Hematopoietic multipotent progenitor cell treated with erythropoietin and hydrocortisone succinate and interleukin-3 and kit ligand, for 15 days (in vitro differentiated cells): ENCODE results near the gene ZFP36L2.

Experiments used
- DNase-seq: peaks from one replicate; pipeline ENCODE4 v3.0.0-alpha.2; 2015; ENCODE audit warnings: low spot score

The ZFP36L2 gene

GRCh38 chr2:43207553-43208300 is 18.7 kb downstream of the ZFP36L2 start:
- no peak for DNase-seq

- no peak for DNase-seq
Measured at GRCh38 chr2:43206602-43207001, 19.8 kb downstream of the ZFP36L2 start.

- DNase-seq, result no peak
Measured at GRCh38 chr2:43203373-43203772, 23.0 kb downstream of the ZFP36L2 start.

GRCh38 chr2:43202289-43202688 is 24.1 kb downstream of the ZFP36L2 start:
- no peak for DNase-seq

- no peak for DNase-seq
Measured at GRCh38 chr2:43201497-43201896, 24.9 kb downstream of the ZFP36L2 start.

GRCh38 chr2:43201016-43201415 is 25.4 kb downstream of the ZFP36L2 start:
- DNase-seq, result no peak

- DNase-seq, result no peak
Measured at GRCh38 chr2:43199492-43200488, 26.6 kb downstream of the ZFP36L2 start.

GRCh38 chr2:43198263-43198662 is 28.1 kb downstream of the ZFP36L2 start:
- DNase-seq, result no peak

- no peak for DNase-seq
Measured at GRCh38 chr2:43197588-43197896, 28.9 kb downstream of the ZFP36L2 start.

- no peak for DNase-seq
Measured at GRCh38 chr2:43196768-43197587, 29.4 kb downstream of the ZFP36L2 start.

- DNase-seq, result no peak
Measured at GRCh38 chr2:43194121-43194869, 32.1 kb downstream of the ZFP36L2 start.

- peak; percentile 32 for DNase-seq
Measured at GRCh38 chr2:43193652-43194120, 32.7 kb downstream of the ZFP36L2 start.

- peak; percentile 34 for DNase-seq
Measured at GRCh38 chr2:43192744-43193651, 33.4 kb downstream of the ZFP36L2 start.

- peak; percentile 47 for DNase-seq
Measured at GRCh38 chr2:43191947-43192516, 34.4 kb downstream of the ZFP36L2 start.

- DNase-seq, result peak; percentile 92
Measured at GRCh38 chr2:43190311-43191052, 35.9 kb downstream of the ZFP36L2 start.

GRCh38 chr2:43189861-43190260 is 36.5 kb downstream of the ZFP36L2 start:
- peak; percentile 43 for DNase-seq

- DNase-seq, result no peak
Measured at GRCh38 chr2:43188561-43189386, 37.6 kb downstream of the ZFP36L2 start.

GRCh38 chr2:43186679-43187374 is 39.6 kb downstream of the ZFP36L2 start:
- no peak for DNase-seq
